Measurements from ENCODE around the gene DNAAF1.
"Not testable (repeated sequence)": the region's sequence is repeated elsewhere in the genome, so short reads cannot be mapped to it uniquely, and the experiment has no call there.

DNAAF1 gene

DNA sequence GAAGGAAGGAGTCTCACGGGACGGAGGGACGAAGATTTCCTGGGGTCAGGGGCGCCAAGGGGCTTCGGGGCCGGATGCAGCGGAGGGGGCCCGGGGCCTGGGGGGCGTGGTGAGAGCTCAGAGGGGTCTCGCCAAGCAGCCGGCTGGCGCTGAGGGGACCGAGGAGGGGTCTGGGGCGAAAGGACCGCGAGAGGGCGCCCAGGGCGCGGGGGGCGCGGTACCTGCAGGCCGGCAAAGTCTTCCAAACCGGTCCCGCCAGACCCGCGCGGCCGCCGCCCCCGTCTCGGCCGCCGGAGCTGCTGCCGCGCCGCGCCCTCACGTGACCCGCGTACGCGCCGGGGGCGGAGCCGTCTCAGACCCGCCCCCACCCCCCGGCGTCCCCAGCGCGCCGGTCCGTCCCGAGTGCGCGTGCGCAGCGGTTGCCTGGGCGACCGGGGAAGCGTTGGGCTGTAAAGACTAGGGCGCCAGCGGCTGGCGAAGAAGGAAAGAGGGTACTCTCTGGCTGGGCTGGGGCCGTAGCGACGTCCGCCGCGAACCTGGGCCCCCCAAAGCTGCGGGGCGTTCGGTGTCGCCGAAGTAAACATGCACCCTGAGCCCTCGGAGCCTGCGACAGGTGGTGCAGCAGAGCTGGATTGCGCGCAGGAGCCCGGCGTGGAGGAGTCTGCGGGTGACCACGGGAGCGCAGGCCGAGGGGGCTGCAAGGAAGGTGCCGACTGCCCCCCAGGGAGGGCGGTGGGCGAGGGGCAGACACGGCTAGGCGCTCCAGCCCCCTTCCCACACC, at the start of gene DNAAF1, which contains the start of gene HSDL1:
DNAAF1 (plus strand) TSS at position 450 of the 781 bp plus-strand sequence; CDS start at position 583, 133 bp downstream.
HSDL1 (minus strand) TSS at position 319 of the 781 bp plus-strand sequence. CDS start 13,856 bp downstream, outside the sequence.
- DNase-seq (ENCODE audit: low spot score), result peak; percentile 99

DNA sequence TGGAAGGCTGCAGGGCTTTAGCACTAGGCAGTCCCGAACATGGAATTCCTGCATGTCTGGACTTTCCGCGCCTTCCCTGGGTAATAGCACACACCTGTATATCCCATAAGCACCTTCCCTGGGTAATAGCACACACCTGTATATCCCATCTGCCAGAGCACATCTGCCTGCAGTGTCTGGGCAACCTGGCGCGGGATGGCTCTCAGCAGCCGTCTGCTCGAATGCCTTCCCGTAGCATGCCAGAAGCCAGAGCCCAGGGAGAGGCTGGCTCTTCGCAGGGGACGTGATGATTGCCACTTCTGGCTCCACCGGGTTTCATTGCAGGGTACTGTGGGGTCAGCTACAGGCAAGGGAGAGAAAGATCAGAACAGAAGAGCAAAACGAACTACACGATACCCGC, 49.6 kb upstream of the DNAAF1 start:
- no peak for DNase-seq (ENCODE audit: low spot score)

DNA sequence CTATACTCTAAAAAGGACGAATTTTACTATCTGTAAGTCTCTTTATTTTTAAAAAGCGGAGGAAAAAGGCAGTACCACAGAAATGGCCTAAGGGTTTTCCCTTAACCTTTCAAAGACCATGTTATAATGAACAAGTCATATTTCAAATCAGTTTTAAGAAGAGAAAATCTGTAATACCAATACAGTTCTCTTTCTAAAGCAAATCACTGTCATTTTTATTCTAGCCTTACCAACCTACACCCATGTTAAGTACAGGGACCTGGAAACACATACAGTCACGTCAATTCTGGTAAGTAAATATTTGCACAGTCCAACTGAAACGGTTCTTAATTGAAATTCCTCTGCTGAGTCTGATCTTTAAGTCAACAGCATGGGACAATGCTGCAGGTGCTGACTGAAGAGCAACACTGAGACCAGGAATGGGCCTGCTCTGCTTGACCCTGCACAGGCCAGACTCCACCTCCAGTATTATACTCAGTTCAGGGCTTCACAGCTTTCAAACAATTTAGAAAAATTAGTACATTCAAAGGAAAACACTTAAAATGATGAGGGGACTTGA, 48.6 kb upstream of the DNAAF1 start:
- DNase-seq (ENCODE audit: low spot score), result no peak

DNA sequence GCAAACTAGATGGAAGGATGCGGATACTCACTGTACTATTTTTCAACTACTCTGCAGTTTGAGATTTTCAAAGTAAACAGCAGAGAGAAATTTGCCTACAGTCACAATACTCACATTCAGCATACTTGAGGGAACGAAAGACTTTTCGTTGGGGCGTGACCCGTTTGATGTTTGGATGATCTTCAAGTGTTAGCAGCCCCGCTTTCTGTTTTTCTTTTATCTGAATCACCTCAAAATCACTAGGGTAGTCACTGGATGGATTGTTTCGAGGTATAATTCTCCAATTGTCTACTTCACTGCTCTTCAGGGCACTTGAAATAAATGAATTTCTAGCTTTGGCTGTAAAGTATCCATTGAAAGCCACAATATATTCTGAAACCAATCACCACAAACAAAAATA, 46.2 kb upstream of the DNAAF1 start:
- DNase-seq (ENCODE audit: low spot score), result no peak

DNA sequence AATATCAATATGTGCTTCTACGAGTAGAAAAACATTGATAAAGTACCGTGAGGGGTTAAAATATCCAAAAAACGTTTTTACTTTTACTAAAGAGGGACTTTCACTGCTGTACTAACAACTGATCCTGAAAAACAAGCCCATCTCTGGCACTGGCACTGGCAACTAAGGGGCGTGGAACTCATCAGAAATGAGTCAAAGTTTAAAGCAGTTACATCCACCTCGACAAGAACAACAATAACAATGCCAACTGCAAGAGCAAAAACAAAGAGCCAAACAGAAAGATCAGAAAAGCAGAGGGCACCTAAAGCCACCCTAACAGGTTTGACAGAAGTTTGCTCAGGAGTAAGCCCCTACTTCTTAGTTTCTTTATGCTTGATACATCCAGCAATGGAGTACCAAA, 41.4 kb upstream of the DNAAF1 start:
- DNase-seq (ENCODE audit: low spot score), result no peak

DNA sequence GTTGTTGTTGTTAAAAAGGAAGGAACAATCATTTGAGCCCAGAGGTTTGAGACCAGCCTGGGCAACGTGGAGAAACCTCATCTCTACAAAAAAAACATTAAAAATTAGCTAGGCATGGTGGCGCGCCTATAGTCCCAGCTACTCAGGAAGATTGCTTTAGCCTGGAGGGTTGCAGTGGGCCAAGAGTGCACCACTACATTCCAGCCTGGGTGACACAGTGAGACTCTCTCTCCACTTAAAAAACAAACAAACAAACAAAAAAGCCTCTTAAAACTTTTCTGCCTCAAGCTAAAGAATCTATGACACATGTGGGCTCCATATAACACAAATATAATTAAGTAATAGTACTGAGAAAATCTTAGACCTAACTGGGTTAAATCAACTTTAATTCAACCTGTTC, 40.9 kb upstream of the DNAAF1 start:
- no peak for DNase-seq (ENCODE audit: low spot score)

DNA sequence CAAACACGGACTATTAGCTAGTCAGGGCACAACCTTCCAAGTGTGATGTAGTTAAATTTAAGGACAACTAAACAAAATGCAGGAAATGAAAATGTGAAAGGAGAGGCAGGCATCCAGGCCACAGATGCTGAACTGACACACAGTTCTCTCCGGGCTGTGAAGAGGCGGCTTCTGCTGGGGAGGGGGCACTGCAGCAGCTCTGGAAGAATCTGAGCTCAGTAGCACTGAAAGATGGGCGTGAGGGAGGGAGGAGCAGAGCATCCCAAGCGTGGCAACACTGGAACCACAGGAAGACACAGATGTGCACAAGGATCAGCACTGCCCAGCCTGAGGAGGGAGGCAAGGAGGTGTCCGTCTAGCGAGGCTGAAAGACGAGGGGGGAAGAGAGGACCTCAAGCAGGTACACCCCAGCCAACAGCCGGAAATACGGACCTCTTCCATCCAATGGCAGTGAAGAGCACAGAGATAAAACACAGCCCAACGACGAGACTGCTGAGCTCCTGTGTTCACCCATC, 39.8 kb upstream of the DNAAF1 start:
- no peak for DNase-seq (ENCODE audit: low spot score)

DNA sequence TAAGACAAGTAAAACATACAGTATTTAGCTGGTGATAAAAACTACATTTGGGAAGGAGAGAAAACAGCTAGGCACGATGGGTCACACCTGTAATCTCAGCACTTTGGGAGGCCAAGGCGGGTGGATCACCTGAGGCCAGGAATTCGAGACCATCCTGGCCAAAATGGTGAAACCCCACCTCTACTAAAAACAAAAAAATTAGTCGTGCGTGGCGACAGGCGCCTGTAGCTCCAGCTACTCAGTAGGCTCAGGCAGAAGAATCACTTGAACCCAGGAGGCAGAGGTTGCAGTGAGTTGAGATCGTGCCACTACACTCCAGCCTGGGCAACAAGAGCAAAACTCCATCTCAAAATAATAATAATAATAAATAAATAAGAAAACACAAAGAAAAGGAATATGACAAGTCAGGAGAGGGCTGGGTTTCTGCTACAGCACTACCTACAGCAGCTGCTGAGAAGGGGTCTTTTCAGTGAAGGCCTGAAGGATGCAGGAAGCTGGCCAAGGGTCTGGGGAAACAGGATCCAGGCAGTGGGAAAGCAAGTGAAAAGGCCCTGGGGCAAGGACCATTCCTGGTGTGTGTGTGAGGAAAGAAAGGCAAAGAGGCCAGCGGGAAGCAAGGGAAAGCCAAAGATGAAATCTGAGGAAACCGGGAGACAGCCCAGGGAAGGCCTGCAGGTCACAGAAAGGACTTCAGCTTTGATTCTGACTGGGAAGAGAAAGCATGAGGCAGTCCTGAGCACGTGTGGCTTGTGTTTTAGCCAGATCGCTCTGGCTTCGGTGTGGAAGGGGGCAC, 39.0 kb upstream of the DNAAF1 start:
- DNase-seq (ENCODE audit: low spot score), result no peak

DNA sequence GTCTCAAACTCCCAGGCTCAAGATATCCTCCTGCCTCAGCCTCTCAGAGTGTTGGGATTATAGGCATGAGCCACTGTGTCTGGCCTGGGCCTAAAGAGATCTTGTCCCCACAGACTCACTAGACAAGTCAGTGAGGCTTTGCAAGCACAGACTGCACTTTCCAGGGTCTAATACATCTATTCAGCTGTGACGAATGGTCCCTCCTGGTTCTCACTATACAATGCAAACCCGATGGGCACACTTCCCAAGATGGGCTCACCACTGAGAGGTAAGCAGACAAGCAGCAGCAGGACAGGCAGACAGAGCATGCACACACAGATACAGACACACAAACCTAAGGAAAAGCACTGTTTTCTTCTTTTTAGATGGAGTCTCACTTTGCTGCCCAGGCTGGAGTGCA, 37.2 kb upstream of the DNAAF1 start:
- no peak for DNase-seq (ENCODE audit: low spot score)

DNA sequence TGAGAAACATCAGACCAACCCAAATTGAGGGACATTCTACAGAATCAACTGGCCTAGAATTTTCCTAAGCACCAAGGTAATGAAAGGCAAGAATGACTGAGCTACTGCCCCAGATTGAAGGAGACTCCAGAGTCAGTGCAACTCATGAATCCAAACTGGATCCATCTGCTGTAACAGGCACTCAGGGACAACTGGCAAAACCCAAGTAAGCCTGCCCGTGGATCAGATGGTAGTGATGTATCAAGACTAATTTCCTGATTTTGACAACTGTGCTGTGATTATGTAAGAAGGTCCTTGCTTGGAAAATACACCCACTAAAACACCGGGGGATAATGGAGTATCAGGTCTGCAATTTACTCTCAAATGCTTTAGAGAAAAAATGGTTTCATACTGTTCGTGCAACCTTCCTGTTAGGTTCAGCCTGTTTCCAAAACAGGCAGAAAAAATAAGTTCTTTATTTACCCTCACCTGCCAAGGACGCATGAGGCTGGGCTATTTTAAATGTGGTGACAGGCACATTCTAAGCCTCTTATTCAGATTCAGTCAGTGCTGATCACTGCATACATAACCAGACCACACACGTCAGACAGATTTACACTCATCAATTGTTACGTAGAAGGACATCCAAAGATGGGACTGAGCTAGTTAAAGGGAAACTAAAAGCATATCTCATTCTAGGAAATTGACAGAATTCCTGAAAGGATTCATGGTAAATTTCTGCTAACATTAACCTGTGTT, 35.3 kb upstream of the DNAAF1 start:
- no peak for DNase-seq (ENCODE audit: low spot score)

DNA sequence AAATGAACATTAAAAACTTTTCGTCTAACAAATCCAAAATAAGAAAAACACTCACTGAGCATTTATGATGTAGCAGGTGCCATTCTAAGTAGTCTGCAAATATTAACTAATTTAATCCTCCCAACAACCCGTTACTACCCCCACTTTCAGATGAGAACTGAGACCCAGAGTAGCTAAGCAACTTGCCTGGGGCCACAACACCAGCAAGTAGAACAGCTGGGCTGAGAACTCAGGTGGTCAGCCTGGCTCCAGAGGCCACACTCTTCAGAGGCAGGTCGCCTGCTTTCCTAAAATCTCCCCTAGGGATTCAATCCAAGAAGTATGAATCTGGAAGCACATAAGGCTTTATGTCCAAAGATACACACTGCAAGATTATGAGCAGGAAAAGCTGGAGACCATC, 34.6 kb upstream of the DNAAF1 start:
- no peak for DNase-seq (ENCODE audit: low spot score)

DNA sequence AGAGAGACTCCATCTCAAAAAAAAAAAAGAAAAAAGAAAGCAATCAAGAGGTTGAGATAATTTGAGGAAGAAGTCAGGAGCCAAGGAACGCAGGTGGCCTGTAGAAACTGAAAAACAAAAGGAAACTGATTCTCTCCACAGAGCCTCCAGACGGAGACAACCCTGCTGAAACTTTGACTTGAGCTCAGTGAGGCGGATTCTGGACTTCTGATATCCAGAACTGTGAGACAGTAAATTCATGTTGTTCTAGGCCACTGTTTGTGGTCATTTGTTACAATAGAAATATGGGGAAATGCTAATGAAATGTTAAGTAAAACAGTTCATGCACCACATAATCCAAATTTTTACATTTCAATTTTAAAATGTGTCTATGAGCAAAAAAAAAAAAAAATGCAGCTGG, 33.6 kb upstream of the DNAAF1 start:
- DNase-seq (ENCODE audit: low spot score), result no peak

DNA sequence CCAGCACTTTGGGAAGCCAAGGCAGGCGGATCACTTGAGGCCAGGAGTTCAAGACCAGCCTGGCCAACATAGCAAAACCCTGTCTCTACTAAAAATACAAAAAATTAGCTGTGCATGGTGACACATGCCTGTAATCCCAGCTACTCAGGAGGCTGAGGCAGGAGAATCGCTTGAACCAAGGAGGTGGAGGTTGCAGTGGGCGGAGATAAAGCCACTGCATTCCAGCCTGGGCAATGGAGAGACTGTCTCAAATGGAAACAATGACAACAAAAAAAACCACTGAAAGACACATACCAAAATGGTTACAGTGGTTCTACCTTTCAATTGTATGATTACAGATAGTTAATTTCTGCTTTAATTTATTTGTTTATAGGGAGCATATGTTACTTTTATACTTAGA, 33.2 kb upstream of the DNAAF1 start:
- not testable (repeated sequence) for DNase-seq (ENCODE audit: low spot score)

DNA sequence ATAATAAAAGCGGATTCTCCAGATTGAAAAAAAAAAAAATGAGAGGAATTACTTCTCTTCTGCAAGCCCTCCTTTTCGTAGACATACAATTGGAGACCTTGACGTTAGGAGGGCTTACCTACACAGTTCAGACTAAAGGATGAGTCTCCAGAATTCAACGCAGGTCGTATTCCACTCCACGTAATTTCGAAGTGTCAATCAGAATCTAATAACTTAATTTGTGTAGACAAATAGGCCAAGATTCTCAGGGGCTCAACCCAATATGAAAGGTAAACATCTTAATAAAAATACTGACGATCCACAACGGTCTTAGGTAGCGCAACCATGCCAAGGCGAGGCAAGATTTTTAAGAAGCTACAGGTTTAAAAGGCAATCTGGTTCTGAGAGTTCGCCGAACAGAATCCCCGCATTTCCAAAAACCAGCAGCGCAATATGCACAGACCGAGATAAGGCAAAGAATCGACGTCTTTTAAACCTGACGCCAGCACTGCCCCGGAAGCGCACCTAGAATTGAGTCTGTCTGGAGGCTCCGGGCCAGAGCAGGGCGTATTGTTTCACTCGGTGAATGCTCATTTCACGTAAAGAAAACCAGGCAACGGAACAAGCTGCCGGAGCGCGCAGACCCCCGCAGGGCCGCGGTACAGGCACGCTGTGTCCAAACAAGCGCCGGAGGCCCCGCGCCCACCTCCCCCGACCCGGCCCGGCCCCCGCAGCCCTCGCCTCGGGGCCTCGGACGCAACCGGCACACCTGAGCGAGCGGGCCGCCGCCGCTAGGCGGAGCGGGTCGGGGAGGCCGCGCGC, 29.0 kb upstream of the DNAAF1 start:
- DNase-seq (ENCODE audit: low spot score), result no peak

DNA sequence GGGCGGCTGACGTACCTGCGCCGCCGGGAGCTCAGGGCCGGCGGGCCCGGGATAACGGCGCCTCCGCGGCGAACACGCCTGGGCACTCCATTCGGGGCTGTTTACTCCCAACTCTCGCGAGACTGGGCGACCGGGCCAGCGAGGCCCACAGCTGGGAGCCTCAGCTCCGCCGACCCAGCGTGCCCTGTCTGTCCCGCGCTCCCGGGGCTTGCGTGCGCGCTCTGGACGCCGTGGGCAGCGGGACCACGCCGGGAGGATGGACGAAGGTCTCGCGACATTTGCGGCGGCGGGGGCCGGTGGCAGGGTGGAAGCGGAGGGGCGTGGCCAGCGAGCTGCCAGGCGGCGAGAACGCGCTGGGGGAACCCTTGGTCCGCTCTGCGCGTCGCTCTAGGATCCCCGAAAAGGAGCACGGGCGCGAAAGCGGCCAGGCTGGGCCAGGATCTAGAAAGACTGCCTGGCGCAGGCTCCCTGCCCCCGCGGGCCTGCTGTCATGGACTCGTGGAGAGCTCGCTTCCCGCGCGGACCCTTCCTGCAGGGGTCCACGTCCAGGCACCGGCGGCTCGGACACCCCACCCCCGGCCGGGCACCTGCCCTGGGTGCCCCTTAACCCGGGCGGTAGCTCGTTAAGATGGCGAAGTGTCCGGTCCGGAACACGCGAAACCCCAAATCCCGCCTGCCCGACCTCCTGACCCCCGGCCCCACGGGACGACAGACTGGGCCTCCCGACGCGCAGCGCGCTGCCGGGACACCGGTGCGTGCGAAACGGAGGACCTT, 28.2 kb upstream of the DNAAF1 start, which contains the start of gene MBTPS1:
MBTPS1 (minus strand) TSS at position 223 of the 774 bp plus-strand sequence. CDS start 15,159 bp downstream, outside the sequence.
- peak; percentile 99 for DNase-seq (ENCODE audit: low spot score)

DNA sequence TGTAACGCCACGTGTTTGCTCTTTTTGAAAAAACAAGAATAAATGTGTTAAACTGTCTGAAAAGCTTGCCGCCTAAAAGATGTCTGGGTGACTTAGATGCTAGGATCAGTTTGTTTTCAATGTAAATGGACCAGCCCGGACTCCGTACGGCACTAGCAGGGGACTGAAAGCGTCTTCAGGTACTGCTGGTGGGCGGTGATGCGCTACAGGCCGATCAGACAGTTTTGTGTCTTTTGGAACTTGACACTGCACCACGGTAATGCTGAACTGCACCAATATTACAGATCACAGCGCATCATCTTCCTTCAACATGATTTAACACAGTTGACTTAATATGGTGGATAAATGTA, 27.6 kb upstream of the DNAAF1 start:
- peak; percentile 17 for DNase-seq (ENCODE audit: low spot score)

DNA sequence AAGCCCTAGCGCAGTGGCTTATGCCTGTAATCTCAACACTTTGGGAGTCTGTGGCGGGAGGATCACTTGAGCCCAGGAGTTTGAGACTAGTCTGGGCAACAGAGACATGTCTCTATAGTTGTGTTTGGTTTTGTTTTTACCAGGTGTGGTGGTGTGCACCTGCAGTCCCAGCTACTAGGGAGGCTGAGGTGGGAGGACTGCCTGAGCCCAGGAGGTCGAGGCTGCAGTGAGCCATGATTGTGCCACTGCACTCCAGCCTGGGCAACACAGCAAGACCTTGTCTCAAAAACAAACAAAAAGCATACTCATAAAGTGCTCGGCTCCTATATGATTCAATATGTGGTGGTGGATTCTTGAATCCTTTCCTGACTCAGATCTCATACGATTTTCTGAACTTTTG, 26.8 kb upstream of the DNAAF1 start:
- not testable (repeated sequence) for DNase-seq (ENCODE audit: low spot score)

DNA sequence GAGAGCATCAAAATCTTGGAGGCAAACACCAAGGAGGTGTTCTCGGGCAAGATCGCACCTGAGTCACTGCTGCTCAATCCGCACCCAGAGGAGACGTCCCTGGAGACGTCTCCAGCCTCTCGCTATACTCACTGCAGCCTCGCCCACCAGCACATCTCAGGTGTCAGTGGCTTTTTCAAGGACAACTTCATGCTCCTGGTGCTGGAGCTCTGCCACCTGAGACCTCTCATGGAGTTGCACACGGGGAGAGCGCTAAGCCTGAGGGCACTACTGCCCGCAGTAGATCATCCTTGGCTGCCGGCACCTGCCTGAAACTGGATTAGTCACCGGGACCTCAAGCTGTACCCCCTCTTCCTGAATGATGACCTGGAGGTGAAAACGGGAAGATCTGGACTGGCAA, 25.7 kb upstream of the DNAAF1 start:
- DNase-seq (ENCODE audit: low spot score), result no peak

DNA sequence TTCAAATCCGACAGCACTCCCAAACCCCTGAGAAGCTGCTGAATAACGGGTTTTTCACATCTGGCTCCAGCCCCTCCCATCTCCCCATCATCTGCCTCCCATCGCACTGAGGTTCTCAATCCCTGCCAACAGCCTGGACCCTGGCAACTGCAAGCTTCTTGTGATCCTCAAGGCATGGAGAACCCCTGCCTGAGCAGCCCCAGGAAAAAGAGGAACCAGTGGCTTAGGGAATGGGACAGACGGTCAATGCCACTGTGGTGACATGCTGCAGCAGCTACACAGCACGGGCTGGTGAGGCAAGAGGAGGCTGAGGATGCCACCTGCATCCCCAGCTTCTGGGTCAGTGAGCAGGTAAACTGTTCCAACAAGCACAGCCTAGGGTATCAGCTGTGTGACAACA, 25.1 kb upstream of the DNAAF1 start:
- DNase-seq (ENCODE audit: low spot score), result no peak

DNA sequence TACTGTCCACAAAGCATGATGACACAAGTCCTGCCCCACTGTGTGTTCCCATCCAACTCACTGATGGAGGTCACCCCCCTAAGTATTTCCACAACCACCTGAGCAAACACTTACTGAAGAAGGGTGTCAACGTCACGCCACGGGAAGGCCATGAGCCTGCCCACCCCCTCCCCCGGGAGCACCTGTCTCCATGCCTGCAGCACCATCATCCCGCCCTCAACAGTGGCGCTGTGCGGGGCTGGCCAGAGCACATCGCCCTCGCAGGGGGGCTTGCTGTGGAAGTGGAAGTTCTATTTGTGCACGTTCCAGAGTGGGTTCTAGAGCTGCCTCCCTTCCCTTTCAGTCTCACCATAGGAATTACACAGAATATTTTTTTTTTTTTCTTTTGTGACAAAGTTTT, 24.1 kb upstream of the DNAAF1 start:
- DNase-seq (ENCODE audit: low spot score), result no peak

All from AG08396 (cell line).